SK-N-SH treated with all-trans-retinoic acid at 6 μM for 48 hours (cell line): ENCODE measurements around the gene HSFX2.
"Not testable (repeated sequence)": the region's sequence is repeated elsewhere in the genome, so short reads cannot be mapped to it uniquely, and the experiment has no call there.

Source experiments
- ATAC-seq: fragments of 200-7000 bp; cut with Tn5 transposase; 3 replicates; pipeline ENCODE4 v1.9.1; 2020; ENCODE audit warnings: mild to moderate bottlenecking, moderate library complexity
- BACH2 ChIP-seq: fragments of 250-450 bp; sonication (Bioruptor Pico); IDR thresholded peaks from 2 replicates; pipeline ENCODE4 v1.9.0; 2021; ENCODE audit warnings: mild to moderate bottlenecking, borderline replicate concordance
- CREB5 ChIP-seq: fragments of 250-450 bp; sonication (Bioruptor Pico); IDR thresholded peaks from 2 replicates; pipeline ENCODE4 v1.5.1; 2020; ENCODE audit warnings: low read depth, mild to moderate bottlenecking, moderate library complexity
- CSDC2 ChIP-seq: fragments of 250-450 bp; sonication (Bioruptor Pico); IDR thresholded peaks from 2 replicates; pipeline ENCODE4 v1.5.0; 2020; ENCODE audit warnings: mild to moderate bottlenecking, moderate library complexity
- CSRNP3 ChIP-seq: fragments of 250-450 bp; sonication (Bioruptor Pico); IDR thresholded peaks from 2 replicates; pipeline ENCODE4 v1.5.1; 2021; ENCODE audit warnings: mild to moderate bottlenecking, moderate library complexity
- ESRRG ChIP-seq: fragments of 250-450 bp; sonication (Bioruptor Pico); IDR thresholded peaks from 2 replicates; pipeline ENCODE4 v1.6.1; 2021; ENCODE audit warnings: mild to moderate bottlenecking
- GLIS3 ChIP-seq: fragments of 250-450 bp; sonication (Bioruptor Pico); IDR thresholded peaks from 2 replicates; pipeline ENCODE4 v1.5.0; 2020; ENCODE audit warnings: mild to moderate bottlenecking, moderate library complexity
- OSR1 ChIP-seq: fragments of 250-450 bp; sonication (Bioruptor Pico); IDR thresholded peaks from 2 replicates; pipeline ENCODE4 v1.8.0; 2022; ENCODE audit warnings: moderate library complexity, mild to moderate bottlenecking, inconsistent platforms
- POU6F1 ChIP-seq: fragments of 250-450 bp; sonication (Bioruptor Pico); IDR thresholded peaks from 2 replicates; pipeline ENCODE4 v1.8.0; 2021; ENCODE audit warnings: low read depth, mild to moderate bottlenecking, moderate library complexity, borderline replicate concordance
- RARB ChIP-seq: fragments of 250-450 bp; sonication (Bioruptor Pico); IDR thresholded peaks from 2 replicates; pipeline ENCODE4 v1.8.0; 2021; ENCODE audit warnings: mild to moderate bottlenecking, moderate library complexity
- SNAI2 ChIP-seq: fragments of 250-450 bp; sonication (Bioruptor Pico); IDR thresholded peaks from 2 replicates; pipeline ENCODE4 v1.5.0; 2020; ENCODE audit warnings: mild to moderate bottlenecking, moderate library complexity
- ZC3H10 ChIP-seq: fragments of 250-450 bp; sonication (Bioruptor Pico); IDR thresholded peaks from 2 replicates; pipeline ENCODE4 v1.5.1; 2021; ENCODE audit warnings: mild to moderate bottlenecking, moderate library complexity
- ZFP30 ChIP-seq: fragments of 450-650 bp; formaldehyde crosslinking; IDR thresholded peaks from 2 replicates; pipeline ENCODE4 v1.5.0; 2022; ENCODE audit warnings: mild to moderate bottlenecking, moderate library complexity
- ZNF565 ChIP-seq: fragments of 450-650 bp; formaldehyde crosslinking; conservative IDR thresholded peaks from 2 replicates; pipeline ENCODE4 v1.5.0; 2020; ENCODE audit warnings: low read depth, mild to moderate bottlenecking, moderate library complexity
- ZNF70 ChIP-seq: fragments of 450-650 bp; formaldehyde crosslinking; IDR thresholded peaks from 2 replicates; pipeline ENCODE4 v1.5.0; 2020; ENCODE audit warnings: mild to moderate bottlenecking, moderate library complexity

HSFX2 gene

GRCh38 chrX:149607699-149608098, 12.6 kb upstream of the HSFX2 start (continued):
- TF ChIP-seq POU6F1 (CRISPR knock-in tag) (no peak), ZNF565 (CRISPR knock-in tag) (no peak), OSR1 (CRISPR knock-in tag) (no peak), ZFP30 (CRISPR knock-in tag) (no peak), SNAI2 (CRISPR knock-in tag) (no peak), CSRNP3 (no peak)

GRCh38 chrX:149605248-149605885, 10.3 kb upstream of the HSFX2 start:
- not testable (repeated sequence) for ATAC-seq

- ATAC-seq, result peak; percentile 67
Observed at GRCh38 chrX:149598603-149599002, 3.5 kb upstream of the HSFX2 start.

GRCh38 chrX:149595943-149596342, 829 bp upstream of the HSFX2 start:
- ATAC-seq, result not testable (repeated sequence)

- not testable (repeated sequence) for ATAC-seq
Observed at GRCh38 chrX:149590993-149591392, 4.1 kb downstream of the HSFX2 start.

- not testable (repeated sequence) for ATAC-seq
Observed at GRCh38 chrX:149587359-149587758, 7.8 kb downstream of the HSFX2 start, which contains the start of gene MAGEA9B. MAGEA9B (minus strand) TSS chrX:149587459; CDS start chrX:149583179, 4,280 bp downstream.

GRCh38 chrX:149585631-149586030, 9.5 kb downstream of the HSFX2 start:
- not testable (repeated sequence) for ATAC-seq

GRCh38 chrX:149573456-149573855, 21.7 kb downstream of the HSFX2 start:
- ATAC-seq, result peak; percentile 42; the same call in 1 of the 3 replicates

- TF ChIP-seq ZFP30 (CRISPR knock-in tag) (no peak), CREB5 (CRISPR knock-in tag) (no peak), BACH2 (no peak), ZC3H10 (CRISPR knock-in tag) (no peak), CSDC2 (CRISPR knock-in tag) (no peak), RARB (CRISPR knock-in tag) (no peak), OSR1 (CRISPR knock-in tag) (no peak), CSRNP3 (no peak), ESRRG (CRISPR knock-in tag) (no peak), ZNF70 (no peak), GLIS3 (no peak)
- no peak for ATAC-seq
Observed at GRCh38 chrX:149572743-149573142, 22.4 kb downstream of the HSFX2 start.
